K562 (cell line): Measurements from ENCODE around the gene IMP4. TPM values are rescaled to one million over a fixed set of nuclear protein-coding genes. Genes with fewer than 3 reads are reported as not detected.

Experiments used
- ATAC-seq: fragments of 200-7000 bp; cut with Tn5 transposase; 3 replicates; pipeline ENCODE4 v1.9.1; 2020; ENCODE audit warnings: moderate library complexity
- BruUV-seq: library from RNA; stranded (reverse); fragments of 400-500 nt; replicated peaks from 2 replicates; lab custom pipeline; 2021; lab: Mats Ljungman, UMichigan
- CTCF ChIA-PET: fragments of 300-600 bp; formaldehyde crosslinking; extraction: SDS; loops from one replicate; lab custom pipeline; 2021; ENCODE audit warnings: low intra/inter-chr PET ratio; lab: Yijun Ruan, JAX
- POLR2A ChIA-PET: fragments of 300-600, 350-650 bp; sonication (Branson Sonifier 250); formaldehyde crosslinking; extraction: SDS; loops from one replicate; lab custom pipeline; 2021; ENCODE audit warnings: antibody characterized with exemption, inconsistent platforms; lab: Yijun Ruan, JAX
- DNase-seq, 4 experiments: peaks; one replicate each; pipeline versions ENCODE4 v3.0.0 to v3.0.0-alpha.2; 2011 to 2018; ENCODE audit warnings: low spot score in 3 of 4, mixed read lengths in 3 of 4; ENCODE audit errors: extremely low read depth in 1 of 4
- FAIRE-seq: peaks from 2 replicates; lab custom pipeline; 2011; peaks lifted over from hg19 to GRCh38; lab: Jason Lieb, UNC
- H2AFZ ChIP-seq: 2 replicates; pipeline ENCODE4 v1.6.0; 2011; ENCODE audit warnings: low read depth, low read length, control low read depth, inconsistent platforms
- H3K27ac ChIP-seq: fragments of 200-600 bp; 3 replicates; pipeline ENCODE4 v1.8.0; 2011; ENCODE audit warnings: low read depth, mild to moderate bottlenecking, control low read depth, inconsistent platforms, low read length, moderate library complexity, mixed read lengths; ENCODE audit errors: extremely low read depth
- H3K27me3 ChIP-seq, 2 experiments: fragments of 300-600 bp in 1 of 2; 2 replicates in 1 of 2; 3 replicates in 1 of 2; pipeline versions ENCODE4 v1.6.0 to v1.8.0; 2011; ENCODE audit warnings: inconsistent platforms in 2 of 2, low read length in 2 of 2, mild to moderate bottlenecking in 1 of 2, mixed read lengths in 1 of 2, moderate library complexity in 1 of 2; ENCODE audit not compliant: control insufficient read depth in 2 of 2, insufficient read depth in 2 of 2
- H3K36me3 ChIP-seq: fragments of 300-600 bp; 3 replicates; pipeline ENCODE4 v1.8.0; 2011; ENCODE audit warnings: mild to moderate bottlenecking, low read length, inconsistent platforms; ENCODE audit not compliant: control insufficient read depth, insufficient read depth
- H3K4me1 ChIP-seq, 2 experiments: fragments of 200-600 bp in 1 of 2; replicated peaks in 1 of 2; 2 replicates in 1 of 2; 3 replicates in 1 of 2; pipeline versions ENCODE4 v1.5.1 to v1.8.0; 2011; ENCODE audit warnings: inconsistent platforms in 2 of 2, low read length in 2 of 2, mild to moderate bottlenecking in 1 of 2, mixed read lengths in 1 of 2, moderate library complexity in 1 of 2; ENCODE audit not compliant: control insufficient read depth in 2 of 2, insufficient read depth in 2 of 2
- H3K4me2 ChIP-seq: 2 replicates; pipeline ENCODE4 v1.6.1; 2011; ENCODE audit warnings: low read length, control low read depth, inconsistent platforms, mixed read lengths; ENCODE audit not compliant: insufficient read depth
- H3K4me3 ChIP-seq: fragments of 200-600 bp; sonication (generic), shearing (Covaris generic); 2 replicates; pipeline ENCODE4 v1.5.1; 2016; ENCODE audit warnings: control low read depth, inconsistent platforms
- H3K79me2 ChIP-seq: fragments of 200-600 bp; 3 replicates; pipeline ENCODE4 v1.8.0; 2011; ENCODE audit warnings: low read length, inconsistent platforms; ENCODE audit not compliant: control insufficient read depth, insufficient read depth
- H3K9ac ChIP-seq, 2 experiments: 2 replicates each; pipeline versions ENCODE4 v1.6.0 to v1.6.1; 2011; ENCODE audit warnings: low read depth in 2 of 2, low read length in 2 of 2, control low read depth in 1 of 2, inconsistent platforms in 1 of 2, mild to moderate bottlenecking in 1 of 2, mixed read lengths in 1 of 2; ENCODE audit not compliant: insufficient read depth in 1 of 2
- H3K9me1 ChIP-seq: one replicate; pipeline ENCODE4 v1.6.0; 2011; ENCODE audit warnings: inconsistent platforms, mild to moderate bottlenecking, low read length, moderate library complexity; ENCODE audit not compliant: control insufficient read depth, insufficient read depth
- H3K9me3 ChIP-seq: replicated peaks from 2 replicates; pipeline ENCODE4 v1.5.1; 2011; ENCODE audit warnings: low read depth, low read length, inconsistent platforms; ENCODE audit not compliant: control insufficient read depth, insufficient read depth
- H4K20me1 ChIP-seq: replicated peaks from 2 replicates; pipeline ENCODE4 v1.6.1; 2011; ENCODE audit warnings: low read length, inconsistent platforms, mixed read lengths; ENCODE audit not compliant: control insufficient read depth, insufficient read depth
- BMI1 ChIP-seq: fragments of 150-350 bp; IDR thresholded peaks from 2 replicates; pipeline ENCODE4 v1.6.1; 2014; ENCODE audit warnings: low read length
- CREB5 ChIP-seq: fragments of 250-450 bp; sonication (Bioruptor Pico); IDR thresholded peaks from 2 replicates; pipeline ENCODE4 v1.5.0; 2020; ENCODE audit warnings: mild to moderate bottlenecking
- CREBBP ChIP-seq: IDR thresholded peaks from one replicate; pipeline ENCODE4 v1.6.1; 2012; ENCODE audit warnings: low read depth, mild to moderate bottlenecking, control low read depth, inconsistent platforms, low read length
- DPF2 ChIP-seq: fragments of 450-650 bp; IDR thresholded peaks from 2 replicates; pipeline ENCODE4 v1.6.1; 2016
- GABPB2 ChIP-seq: fragments of 250-450 bp; sonication (Bioruptor Pico); conservative IDR thresholded peaks from 2 replicates; pipeline ENCODE4 v1.5.1; 2021; ENCODE audit warnings: mild to moderate bottlenecking
- MIER1 ChIP-seq: fragments of 450-650 bp; IDR thresholded peaks from 2 replicates; pipeline ENCODE4 v1.6.1; 2016; ENCODE audit warnings: antibody characterized with exemption, mild to moderate bottlenecking, low read depth
- NRF1 ChIP-seq, 2 experiments: fragments of 450-650 bp; IDR thresholded peaks in 1 of 2; conservative IDR thresholded peaks in 1 of 2; 2 replicates each; pipeline ENCODE4 v1.6.1; 2014; ENCODE audit warnings: mild to moderate bottlenecking in 2 of 2
- PRDM10 ChIP-seq: fragments of 450-650 bp; IDR thresholded peaks from 2 replicates; pipeline ENCODE4 v1.6.1; 2018; ENCODE audit not compliant: partially characterized antibody
- TCF7L2 ChIP-seq: fragments of 150-350 bp; IDR thresholded peaks from 2 replicates; pipeline ENCODE4 v1.6.1; 2016; ENCODE audit warnings: low read depth, mild to moderate bottlenecking, low read length, moderate library complexity
- VEZF1 ChIP-seq: fragments of 200-800 bp; sonication (Bioruptor generic); IDR thresholded peaks from 2 replicates; pipeline ENCODE4 v1.6.1; 2017; ENCODE audit warnings: missing genetic modification characterization, missing compliant biosample characterization
- ZBTB12 ChIP-seq: fragments of 250-450 bp; sonication (Bioruptor Pico); IDR thresholded peaks from 2 replicates; pipeline ENCODE4 v1.4.0; 2020
- ZNF133 ChIP-seq: fragments of 250-450 bp; sonication (Bioruptor Pico); IDR thresholded peaks from 2 replicates; pipeline ENCODE4 v1.4.0; 2020; ENCODE audit warnings: mild to moderate bottlenecking
- ZNF695 ChIP-seq: fragments of 450-650 bp; formaldehyde crosslinking; IDR thresholded peaks from 2 replicates; pipeline ENCODE4 v1.4.0; 2020; ENCODE audit warnings: mild to moderate bottlenecking, moderate library complexity
- ZNF77 ChIP-seq: fragments of 250-450 bp; sonication (Bioruptor Pico); IDR thresholded peaks from 2 replicates; pipeline ENCODE4 v1.5.0; 2020
- ZNF830 ChIP-seq: fragments of 250-450 bp; sonication (Bioruptor Pico); IDR thresholded peaks from 2 replicates; pipeline ENCODE4 v1.5.0; 2021; ENCODE audit warnings: mild to moderate bottlenecking
- WGBS: fragments of 100-300 bp; shearing (Covaris generic); methylation state at CpG from one replicate; pipeline ENCODE4 v1.1.6; 2016; ENCODE audit warnings: low coverage, mixed read lengths; ENCODE audit not compliant: insufficient coverage; ENCODE audit errors: missing lambda C conversion rate; 5-methylcytosine and 5-hydroxymethylcytosine counted together
- in situ Hi-C: fragments of 300-500 bp; cut with MboI; formaldehyde crosslinking; loops from 4 replicates; pipeline ENCODE4 v1.15.0; 2018; ENCODE audit warnings: inconsistent platforms, mixed read lengths
- intact Hi-C: fragments of 100-400 bp; cut with micrococcal nuclease; formaldehyde crosslinking; loops from 2 replicates; pipeline ENCODE4 v1.14.2; 2022
- polyA plus RNA-seq, 8 experiments: library from polyadenylated mRNA; depleted of rRNA in 4 of 8; stranded (reverse) in 5 of 8; unstranded in 3 of 8; fragments of >200 nt; fragmentation: Nextera tagmentation in 2 of 8; fragmentation: Illumina TruSeq in 1 of 8; extraction: Ambion mirVana in 2 of 8; extraction: Trizol in 1 of 8; gene quantifications; 2 replicates each; pipeline versions ENCODE4 v1.2.1 to v1.2.3, GENCODE V29; 2011 to 2014; ENCODE audit warnings: inconsistent platforms in 1 of 8, missing spikeins in 1 of 8
- total RNA-seq, 7 experiments: library from RNA; depleted of rRNA in 6 of 7; stranded (reverse); fragments of >200 nt in 6 of 7; fragmentation: Illumina TruSeq in 2 of 7; extraction: Trizol in 2 of 7; gene quantifications; 2 replicates each; pipeline versions ENCODE4 v1.2.1 to v1.2.3, GENCODE V29; 2011 to 2021; ENCODE audit warnings: low replicate concordance in 1 of 7

IMP4 gene
- total and polyA plus RNA-seq, 9 of the 15 experiments (the other 6 are each of a cell fraction or from before 2014, with no cell fraction given) = 35.4 to 209 (median 100.0) TPM

GRCh38 chr2:130391872-130392670 lies 49.4 kb downstream of the IMP4 start:
- no peaks in the 10 kb centered on the region for H3K79me2 ChIP-seq
- 58% methylated on average over 17 of the region's 17 CpGs for WGBS
- ChIA-PET CTCF (no interaction called here), POLR2A (no interaction called here)
- H3K9me3 ChIP-seq = no peaks in the 10 kb centered on the region
- H3K27ac ChIP-seq = no peak overlapping the region
- H3K9me1 ChIP-seq = no peaks in the 10 kb centered on the region
- peak overlapping the region in 1 of 2 experiments; percentile 88; a peak in 2 of 4 replicates for H3K9ac ChIP-seq
- in situ Hi-C loops = loop anchor here (25.0 kb wide), 1 partner anchor 195 kb away; the partner anchor contains the start of gene CFC1
- no TSS peak for BruUV-seq
- H3K4me1 ChIP-seq = peaks cover 12 to 18% of the 10 kb centered on the region in 2 experiments; a peak in 4 of 5 replicates
- H4K20me1 ChIP-seq = no peaks in the 10 kb centered on the region
- intact Hi-C loops = no loop called here
- H2AFZ ChIP-seq = peak overlapping the region; percentile 67
- ATAC-seq = no peak
- no peaks in the 10 kb centered on the region for H3K36me3 ChIP-seq
- H3K4me3 ChIP-seq = no peak overlapping the region; the same call in 1 of the 2 replicates
- no peak for DNase-seq
- H3K4me2 ChIP-seq = peak overlapping the region; percentile 63; the same call in 1 of the 2 replicates
- FAIRE-seq = no peak
- H3K27me3 ChIP-seq = no peaks in the 10 kb centered on the region
- TF ChIP-seq CREBBP (no peak), GABPB2 (no peak), BMI1 (no peak), PRDM10 (no peak), TCF7L2 (no peak), ZNF695 (CRISPR knock-in tag) (no peak), MIER1 (no peak), CREB5 (CRISPR knock-in tag) (no peak), ZNF77 (CRISPR knock-in tag) (no peak), ZBTB12 (CRISPR knock-in tag) (no peak), ZNF133 (CRISPR knock-in tag) (no peak), ZNF830 (no peak), DPF2 (no peak), VEZF1 (CRISPR knock-in tag) (0 out of 2 replicates have a peak, but pooled peaks have one; percentile 9), NRF1 (conservative IDR thresholded peaks at IDR 0.05 in 1 of 2, IDR thresholded peaks at IDR 0.05 in 1 of 2) (peak; percentile 16 to 58; a peak in 3 of 4 replicates)
